ENCODE results near the gene CFAP53.

CFAP53 gene

GRCh38 chr18:50194631-50195532, 71.4 kb downstream of the CFAP53 start, which contains the start of gene MYO5B:
MYO5B (minus strand) TSS chr18:50195147; CDS start chr18:50194793, 354 bp downstream.
- DNase-seq (ENCODE audit: low read depth in 3 of 3) = peak; percentile 12 to 39 (median 26)

GRCh38 chr18:50193796-50194630, 72.3 kb downstream of the CFAP53 start:
- DNase-seq (ENCODE audit: low read depth in 3 of 3) = no peak

GRCh38 chr18:50192995-50193795, 73.1 kb downstream of the CFAP53 start:
- DNase-seq (ENCODE audit: low read depth in 3 of 3) = no peak

- no peak for DNase-seq (ENCODE audit: low read depth in 3 of 3)
Observed at GRCh38 chr18:50190926-50191325, 75.4 kb downstream of the CFAP53 start.

- no peak for DNase-seq (ENCODE audit: low read depth in 3 of 3)
Observed at GRCh38 chr18:50190236-50190635, 76.1 kb downstream of the CFAP53 start.

- DNase-seq (ENCODE audit: low read depth in 3 of 3) = no peak
Observed at GRCh38 chr18:50189160-50189559, 77.1 kb downstream of the CFAP53 start.

- no peak for DNase-seq (ENCODE audit: low read depth in 3 of 3)
Observed at GRCh38 chr18:50188652-50189051, 77.6 kb downstream of the CFAP53 start.

GRCh38 chr18:50187659-50188058, 78.6 kb downstream of the CFAP53 start:
- DNase-seq (ENCODE audit: low read depth in 3 of 3) = no peak

GRCh38 chr18:50186385-50186784, 79.9 kb downstream of the CFAP53 start:
- DNase-seq (ENCODE audit: low read depth in 3 of 3) = no peak

- no peak for DNase-seq (ENCODE audit: low read depth in 3 of 3)
Observed at GRCh38 chr18:50183556-50183955, 82.7 kb downstream of the CFAP53 start.

GRCh38 chr18:50182511-50182910, 83.8 kb downstream of the CFAP53 start:
- no peak for DNase-seq (ENCODE audit: low read depth in 3 of 3)

- no peak for DNase-seq (ENCODE audit: low read depth in 3 of 3)
Observed at GRCh38 chr18:50181590-50181989, 84.7 kb downstream of the CFAP53 start.

- no peak for DNase-seq (ENCODE audit: low read depth in 3 of 3)
Observed at GRCh38 chr18:50179465-50179864, 86.8 kb downstream of the CFAP53 start.

GRCh38 chr18:50177294-50177992, 88.9 kb downstream of the CFAP53 start:
- DNase-seq (ENCODE audit: low read depth in 3 of 3) = no peak
